Breast epithelium (tissue), 4 donors: ENCODE data around the gene ADAMTS18. TPM values are rescaled to one million over a fixed set of nuclear protein-coding genes. Genes with fewer than 3 reads are reported as not detected.

Source experiments
- DNase-seq, 2 donors: peaks; one replicate each; pipeline ENCODE4 v3.0.0-alpha.2; 2019; ENCODE audit warnings: low spot score in 2 of 2
- H3K27ac ChIP-seq, 2 donors: fragments of 200-600 bp; sonication (generic) in 1 of 2; one replicate each; pipeline ENCODE4 v1.5.1; 2016 to 2019; ENCODE audit warnings: mild to moderate bottlenecking in 1 of 2
- H3K27me3 ChIP-seq, 2 donors: fragments of 200-600 bp; sonication (generic) in 1 of 2; one replicate each; pipeline versions ENCODE4 v1.5.1 to v1.6.0; 2017 to 2019; ENCODE audit warnings: control low read depth in 1 of 2, mild to moderate bottlenecking in 1 of 2
- H3K36me3 ChIP-seq: fragments of 200-600 bp; one replicate; pipeline ENCODE4 v1.5.1; 2019
- H3K4me1 ChIP-seq, 2 donors: fragments of 200-600 bp; sonication (generic); one replicate each; pipeline ENCODE4 v1.5.1; 2016 to 2019; ENCODE audit warnings: control low read depth in 1 of 2
- H3K4me3 ChIP-seq, 3 donors: fragments of 200-600 bp; sonication (generic); 1 replicate in 2 of 3; 2 replicates in 1 of 3; pipeline ENCODE4 v1.5.1; 2016 to 2019; ENCODE audit warnings: mild to moderate bottlenecking in 3 of 3, moderate library complexity in 2 of 3
- H3K9me3 ChIP-seq, 2 donors: fragments of 200-600 bp; sonication (generic) in 1 of 2; one replicate each; pipeline ENCODE4 v1.5.1; 2016 to 2019; ENCODE audit warnings: control low read depth in 1 of 2
- POLR2A ChIP-seq: fragments of 450-650 bp; IDR thresholded peaks from one replicate; pipeline ENCODE4 v1.6.1; 2016; ENCODE audit warnings: antibody characterized with exemption, mild to moderate bottlenecking, moderate library complexity
- POLR2AphosphoS5 ChIP-seq, 3 donors: sonication (generic); formaldehyde crosslinking; IDR thresholded peaks; one replicate each; pipeline ENCODE4 v1.6.1; 2017; ENCODE audit warnings: antibody characterized with exemption in 3 of 3
- intact Hi-C: fragments of 100-400 bp; cut with DNase I; formaldehyde crosslinking; loops from one replicate; pipeline ENCODE4 v1.15.1; 2023; ENCODE audit warnings: low total_unique reads
- total RNA-seq, 3 donors: library from RNA; depleted of rRNA; stranded (reverse); fragments of >200 nt; gene quantifications; one replicate each; pipeline ENCODE4 v1.1.0, GENCODE V29; 2016
- TF ChIP-seq, protein P1 (sequence below), 3 donors: fragments of 450-650 bp; IDR thresholded peaks; one replicate each; pipeline ENCODE4 v1.5.1; 2016 to 2017; ENCODE audit warnings: antibody characterized with exemption in 3 of 3, mild to moderate bottlenecking in 3 of 3, moderate library complexity in 3 of 3

Gene ADAMTS18
- total RNA-seq, 3 donors from 2014 or later: 0.48 to 20.6 (median 1.9) TPM

DNA sequence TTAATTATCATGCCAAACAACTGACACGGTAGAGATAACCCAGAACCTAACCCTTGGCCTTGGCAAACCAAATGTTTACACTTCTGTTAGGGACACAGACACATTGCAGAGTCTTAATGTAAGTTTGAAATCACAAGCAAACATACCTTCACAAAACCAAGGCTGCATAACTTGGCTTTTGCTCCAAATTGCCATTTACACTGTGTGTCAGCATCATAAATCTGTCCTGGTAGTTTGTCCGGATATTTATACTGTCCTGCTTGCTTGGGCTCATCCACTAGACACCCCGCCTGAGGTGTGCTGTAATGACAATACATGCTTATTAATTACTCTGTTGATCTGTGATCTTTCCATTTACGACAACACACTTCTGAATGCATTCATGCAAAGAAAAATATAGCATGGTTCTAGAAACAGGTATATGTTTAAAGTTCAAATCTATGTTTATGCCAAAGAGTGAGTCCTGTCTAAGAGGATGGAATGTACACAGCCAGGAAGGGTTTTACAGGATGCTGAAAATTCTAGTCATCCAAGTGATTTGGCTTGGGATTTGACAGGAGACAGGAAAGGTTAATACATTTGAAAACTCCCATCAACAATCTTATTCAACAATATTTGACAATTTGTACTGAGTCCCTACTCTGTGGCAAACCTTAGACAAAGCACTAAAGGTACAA lies 81.1 kb downstream of the ADAMTS18 start:
- H3K9me3 ChIP-seq: no peaks in the 10 kb centered on the region
- no peak for DNase-seq
- intact Hi-C loops: no loop called here
- H3K4me1 ChIP-seq: no peaks in the 10 kb centered on the region
- H3K4me3 ChIP-seq: no peak overlapping the region
- H3K36me3 ChIP-seq: no peaks in the 10 kb centered on the region
- no peaks in the 10 kb centered on the region for H3K27me3 ChIP-seq
- TF ChIP-seq POLR2A (no peak), POLR2AphosphoS5 (IDR thresholded peaks at IDR 0.05) (no peak)
- TF ChIP-seq, protein P1, sequence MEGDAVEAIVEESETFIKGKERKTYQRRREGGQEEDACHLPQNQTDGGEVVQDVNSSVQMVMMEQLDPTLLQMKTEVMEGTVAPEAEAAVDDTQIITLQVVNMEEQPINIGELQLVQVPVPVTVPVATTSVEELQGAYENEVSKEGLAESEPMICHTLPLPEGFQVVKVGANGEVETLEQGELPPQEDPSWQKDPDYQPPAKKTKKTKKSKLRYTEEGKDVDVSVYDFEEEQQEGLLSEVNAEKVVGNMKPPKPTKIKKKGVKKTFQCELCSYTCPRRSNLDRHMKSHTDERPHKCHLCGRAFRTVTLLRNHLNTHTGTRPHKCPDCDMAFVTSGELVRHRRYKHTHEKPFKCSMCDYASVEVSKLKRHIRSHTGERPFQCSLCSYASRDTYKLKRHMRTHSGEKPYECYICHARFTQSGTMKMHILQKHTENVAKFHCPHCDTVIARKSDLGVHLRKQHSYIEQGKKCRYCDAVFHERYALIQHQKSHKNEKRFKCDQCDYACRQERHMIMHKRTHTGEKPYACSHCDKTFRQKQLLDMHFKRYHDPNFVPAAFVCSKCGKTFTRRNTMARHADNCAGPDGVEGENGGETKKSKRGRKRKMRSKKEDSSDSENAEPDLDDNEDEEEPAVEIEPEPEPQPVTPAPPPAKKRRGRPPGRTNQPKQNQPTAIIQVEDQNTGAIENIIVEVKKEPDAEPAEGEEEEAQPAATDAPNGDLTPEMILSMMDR (IDR thresholded peaks at IDR 0.05): no peak
- no peak overlapping the region for H3K27ac ChIP-seq

DNA sequence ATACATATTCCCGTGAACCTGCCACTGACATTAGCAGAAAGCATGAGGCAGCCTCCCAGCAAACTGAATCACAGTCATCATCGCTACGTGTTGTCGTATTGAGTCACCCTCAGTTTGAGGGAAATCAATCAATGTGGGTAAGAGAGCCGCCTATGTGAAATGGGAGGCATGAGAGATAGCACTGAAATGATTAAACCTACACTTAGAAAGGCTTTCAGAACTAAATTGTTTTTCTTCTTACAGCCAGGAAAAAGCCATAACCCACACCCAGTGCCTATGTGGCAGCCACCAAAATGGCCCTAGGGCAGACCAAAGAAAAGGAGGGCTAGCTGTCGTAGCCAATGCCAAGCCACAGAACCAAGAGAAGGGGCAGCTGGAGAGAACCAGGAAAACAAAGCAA lies 90.5 kb downstream of the ADAMTS18 start:
- no peak overlapping the region for H3K4me3 ChIP-seq
- no peaks in the 10 kb centered on the region for H3K9me3 ChIP-seq
- H3K27ac ChIP-seq: no peak overlapping the region
- intact Hi-C loops: no loop called here
- TF ChIP-seq, protein P1 (IDR thresholded peaks at IDR 0.05): no peak
- no peak for TF ChIP-seq POLR2AphosphoS5 (IDR thresholded peaks at IDR 0.05)
- no peak for TF ChIP-seq POLR2A
- no peaks in the 10 kb centered on the region for H3K4me1 ChIP-seq
- no peaks in the 10 kb centered on the region for H3K27me3 ChIP-seq
- no peak for DNase-seq
- no peaks in the 10 kb centered on the region for H3K36me3 ChIP-seq

DNA sequence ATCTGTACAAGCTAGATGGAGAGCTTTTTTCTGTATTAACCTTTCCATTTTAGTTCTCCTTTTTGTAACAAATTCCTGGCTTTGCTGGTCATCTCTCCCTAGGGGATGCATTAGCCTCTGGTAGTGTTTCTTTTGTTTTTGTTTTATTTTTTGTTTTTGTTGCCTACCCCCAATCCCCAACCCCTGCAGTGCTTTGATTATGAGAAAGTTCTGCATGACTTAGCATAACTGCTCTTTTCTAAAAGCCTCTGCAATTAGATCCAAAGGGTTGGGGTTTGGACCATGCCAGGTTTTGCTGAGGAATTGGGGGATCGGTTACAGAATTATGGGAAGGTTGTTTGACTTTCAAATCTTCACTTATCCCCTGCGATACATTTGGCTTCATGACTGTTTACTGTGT lies 98.2 kb downstream of the ADAMTS18 start:
- intact Hi-C loops: no loop called here
- H3K27ac ChIP-seq: no peak overlapping the region
- H3K9me3 ChIP-seq: no peaks in the 10 kb centered on the region
- H3K36me3 ChIP-seq: no peaks in the 10 kb centered on the region
- TF ChIP-seq, protein P1 (IDR thresholded peaks at IDR 0.05): no peak
- TF ChIP-seq POLR2AphosphoS5 (IDR thresholded peaks at IDR 0.05) (no peak), POLR2A (no peak)
- H3K27me3 ChIP-seq: no peaks in the 10 kb centered on the region
- no peak for DNase-seq
- H3K4me1 ChIP-seq: no peaks in the 10 kb centered on the region
- no peak overlapping the region for H3K4me3 ChIP-seq

DNA sequence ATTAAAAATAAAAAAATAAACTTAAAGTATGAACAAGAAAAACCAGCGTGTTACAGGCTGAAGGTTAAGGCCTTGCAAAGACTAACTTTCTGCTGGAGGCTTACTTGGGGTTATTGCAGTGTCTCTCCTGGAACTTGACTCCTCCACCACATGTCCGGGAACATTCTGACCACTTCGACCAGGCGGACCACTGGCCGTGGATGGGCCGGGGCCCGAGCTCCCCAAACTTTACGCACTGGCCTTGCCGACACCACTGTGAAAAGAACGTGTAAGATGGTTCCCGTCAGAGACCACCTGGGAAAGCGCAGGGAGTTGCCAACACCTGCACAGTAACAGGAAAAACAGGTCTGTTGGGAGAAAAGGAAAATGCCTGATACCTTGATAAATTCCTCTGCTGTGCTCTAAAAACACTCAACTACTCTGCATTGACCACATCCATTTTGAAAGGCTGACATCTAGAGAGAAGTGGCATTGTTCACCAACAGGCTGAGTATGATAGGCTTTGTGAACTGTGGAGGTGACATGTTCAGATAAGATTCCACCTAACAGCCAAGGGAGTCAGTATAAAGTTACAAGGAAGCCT lies 99.1 kb downstream of the ADAMTS18 start:
- DNase-seq: no peak
- Histone ChIP-seq H3K4me3 (no peak overlapping the region), H3K4me1 (no peaks in the 10 kb centered on the region), H3K9me3 (no peaks in the 10 kb centered on the region), H3K36me3 (no peaks in the 10 kb centered on the region), H3K27me3 (no peaks in the 10 kb centered on the region), H3K27ac (no peak overlapping the region)
- no peak for TF ChIP-seq POLR2AphosphoS5 (IDR thresholded peaks at IDR 0.05)
- TF ChIP-seq, protein P1 (IDR thresholded peaks at IDR 0.05): no peak
- intact Hi-C loops: no loop called here

DNA sequence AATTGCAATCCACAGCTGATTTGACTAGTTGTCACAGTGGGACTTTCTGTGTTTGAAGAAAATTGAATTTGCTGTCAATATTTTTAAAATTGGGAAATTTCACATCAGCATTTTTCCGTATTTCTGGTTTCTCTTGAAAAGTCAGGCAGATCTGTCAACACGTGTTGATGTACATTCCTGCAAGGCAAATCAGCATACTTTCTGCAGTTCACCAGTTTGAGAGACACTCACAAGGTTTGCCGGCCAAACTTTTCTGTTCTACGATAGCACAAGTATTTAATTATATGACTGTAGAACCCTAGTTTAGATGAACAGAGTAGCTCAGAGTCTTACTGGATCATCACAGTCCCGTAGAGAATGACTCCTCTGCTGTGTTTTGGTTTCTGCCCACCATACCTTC lies 102.0 kb downstream of the ADAMTS18 start:
- no peak for DNase-seq
- intact Hi-C loops: no loop called here
- H3K9me3 ChIP-seq: no peaks in the 10 kb centered on the region
- H3K27me3 ChIP-seq: no peaks in the 10 kb centered on the region
- no peaks in the 10 kb centered on the region for H3K36me3 ChIP-seq
- TF ChIP-seq, protein P1 (IDR thresholded peaks at IDR 0.05): no peak
- TF ChIP-seq POLR2AphosphoS5 (IDR thresholded peaks at IDR 0.05) (no peak), POLR2A (no peak)
- no peak overlapping the region for H3K27ac ChIP-seq
- no peaks in the 10 kb centered on the region for H3K4me1 ChIP-seq
- no peak overlapping the region for H3K4me3 ChIP-seq
